HEK293T (cell line): ENCODE measurements around the gene FBLN2.

Source experiments
- CTCF ChIA-PET: fragments of 350-600 bp; formaldehyde crosslinking; extraction: SDS; loops from one replicate; lab custom pipeline; 2021; ENCODE audit warnings: antibody characterized with exemption, inconsistent platforms; lab: Yijun Ruan, JAX
- POLR2A ChIA-PET: fragments of 350-600 bp; formaldehyde crosslinking; extraction: SDS; loops from one replicate; lab custom pipeline; 2020; ENCODE audit warnings: antibody characterized with exemption, inconsistent platforms; lab: Yijun Ruan, JAX
- DNase-seq: peaks from one replicate; pipeline ENCODE4 v3.0.0; 2012; ENCODE audit warnings: mixed read lengths; ENCODE audit errors: extremely low spot score
- ARNT ChIP-seq: fragments of 450-650 bp; IDR thresholded peaks from 2 replicates; pipeline ENCODE4 v1.6.1; 2017; ENCODE audit warnings: mild to moderate bottlenecking
- BHLHE40 ChIP-seq: fragments of 450-650 bp; IDR thresholded peaks from 2 replicates; pipeline ENCODE4 v1.6.1; 2016; ENCODE audit warnings: mild to moderate bottlenecking, moderate library complexity, borderline replicate concordance
- CTBP1 ChIP-seq: fragments of 450-650 bp; IDR thresholded peaks from 2 replicates; pipeline ENCODE4 v1.6.1; 2016; ENCODE audit warnings: borderline replicate concordance
- ELF4 ChIP-seq: fragments of 450-650 bp; IDR thresholded peaks from 2 replicates; pipeline ENCODE4 v1.6.1; 2017; ENCODE audit warnings: antibody characterized with exemption
- FOXA1 ChIP-seq: fragments of 450-650 bp; IDR thresholded peaks from 2 replicates; pipeline ENCODE4 v1.6.1; 2016; ENCODE audit warnings: mild to moderate bottlenecking
- FOXK2 ChIP-seq: fragments of 450-650 bp; IDR thresholded peaks from 2 replicates; pipeline ENCODE4 v1.6.1; 2016; ENCODE audit warnings: mild to moderate bottlenecking
- FOXM1 ChIP-seq: fragments of 450-650 bp; IDR thresholded peaks from 2 replicates; pipeline ENCODE4 v1.6.1; 2017; ENCODE audit warnings: mild to moderate bottlenecking, borderline replicate concordance
- HDGF ChIP-seq: fragments of 450-650 bp; IDR thresholded peaks from 2 replicates; pipeline ENCODE4 v1.6.1; 2017; ENCODE audit warnings: antibody characterized with exemption, borderline replicate concordance
- L3MBTL2 ChIP-seq: fragments of 450-650 bp; conservative IDR thresholded peaks from 2 replicates; pipeline ENCODE4 v1.6.1; 2016; ENCODE audit warnings: mild to moderate bottlenecking
- LEF1 ChIP-seq: fragments of 450-650 bp; IDR thresholded peaks from 2 replicates; pipeline ENCODE4 v1.6.1; 2017; ENCODE audit warnings: mild to moderate bottlenecking, borderline replicate concordance
- NFRKB ChIP-seq: fragments of 450-650 bp; IDR thresholded peaks from 2 replicates; pipeline ENCODE4 v1.6.1; 2016; ENCODE audit warnings: mild to moderate bottlenecking, moderate library complexity
- PKNOX1 ChIP-seq: fragments of 450-650 bp; IDR thresholded peaks from 2 replicates; pipeline ENCODE4 v1.6.1; 2016
- SP1 ChIP-seq: fragments of 450-650 bp; IDR thresholded peaks from 2 replicates; pipeline ENCODE4 v1.6.1; 2017
- SUZ12 ChIP-seq: fragments of 450-650 bp; IDR thresholded peaks from 2 replicates; pipeline ENCODE4 v1.6.1; 2016; ENCODE audit warnings: mild to moderate bottlenecking
- TARDBP ChIP-seq: fragments of 450-650 bp; IDR thresholded peaks from 2 replicates; pipeline ENCODE4 v1.6.1; 2016
- ZNF384 ChIP-seq: fragments of 450-650 bp; IDR thresholded peaks from 2 replicates; pipeline ENCODE4 v1.6.1; 2016

Gene FBLN2

GRCh38 chr3:13597661-13598060 lies 48.7 kb downstream of the FBLN2 start:
- TF ChIP-seq TARDBP (no peak), LEF1 (no peak), BHLHE40 (no peak), ELF4 (no peak), PKNOX1 (no peak), NFRKB (no peak), CTBP1 (no peak), FOXK2 (no peak), FOXA1 (no peak), FOXM1 (no peak), SUZ12 (no peak), HDGF (no peak), ZNF384 (no peak), L3MBTL2 (no peak), SP1 (no peak), ARNT (no peak)
- ChIA-PET POLR2A (no interaction called here), CTCF (interaction anchor here (0.8 kb wide), 1 partner anchor 50 kb away, joined by 3 read pairs; no protein-coding TSS in a partner anchor)
- DNase-seq, result no peak

DNA sequence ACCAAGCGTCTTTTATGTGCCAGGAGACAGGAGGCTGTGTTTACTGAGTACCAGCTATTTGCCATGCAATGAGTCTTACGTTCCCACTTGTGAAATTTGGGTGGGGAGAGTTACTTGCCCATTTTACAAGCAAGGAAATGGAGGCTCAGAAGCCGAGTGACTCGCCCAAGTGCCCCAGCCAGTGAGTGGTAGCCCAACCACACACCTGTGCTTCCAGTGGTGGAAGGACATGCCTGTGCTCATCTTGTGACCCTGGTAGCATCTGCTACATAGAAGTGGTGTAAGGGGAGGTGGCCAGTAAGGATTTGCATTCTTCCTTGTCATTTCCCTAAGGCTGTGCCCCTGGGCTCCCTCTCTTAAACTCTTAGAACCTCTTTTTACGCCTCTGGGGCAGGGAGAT lies 49.3 kb downstream of the FBLN2 start:
- ChIA-PET CTCF (interaction anchor here (0.8 kb wide), 1 partner anchor 50 kb away, joined by 3 read pairs; no protein-coding TSS in a partner anchor), POLR2A (no interaction called here)

DNA sequence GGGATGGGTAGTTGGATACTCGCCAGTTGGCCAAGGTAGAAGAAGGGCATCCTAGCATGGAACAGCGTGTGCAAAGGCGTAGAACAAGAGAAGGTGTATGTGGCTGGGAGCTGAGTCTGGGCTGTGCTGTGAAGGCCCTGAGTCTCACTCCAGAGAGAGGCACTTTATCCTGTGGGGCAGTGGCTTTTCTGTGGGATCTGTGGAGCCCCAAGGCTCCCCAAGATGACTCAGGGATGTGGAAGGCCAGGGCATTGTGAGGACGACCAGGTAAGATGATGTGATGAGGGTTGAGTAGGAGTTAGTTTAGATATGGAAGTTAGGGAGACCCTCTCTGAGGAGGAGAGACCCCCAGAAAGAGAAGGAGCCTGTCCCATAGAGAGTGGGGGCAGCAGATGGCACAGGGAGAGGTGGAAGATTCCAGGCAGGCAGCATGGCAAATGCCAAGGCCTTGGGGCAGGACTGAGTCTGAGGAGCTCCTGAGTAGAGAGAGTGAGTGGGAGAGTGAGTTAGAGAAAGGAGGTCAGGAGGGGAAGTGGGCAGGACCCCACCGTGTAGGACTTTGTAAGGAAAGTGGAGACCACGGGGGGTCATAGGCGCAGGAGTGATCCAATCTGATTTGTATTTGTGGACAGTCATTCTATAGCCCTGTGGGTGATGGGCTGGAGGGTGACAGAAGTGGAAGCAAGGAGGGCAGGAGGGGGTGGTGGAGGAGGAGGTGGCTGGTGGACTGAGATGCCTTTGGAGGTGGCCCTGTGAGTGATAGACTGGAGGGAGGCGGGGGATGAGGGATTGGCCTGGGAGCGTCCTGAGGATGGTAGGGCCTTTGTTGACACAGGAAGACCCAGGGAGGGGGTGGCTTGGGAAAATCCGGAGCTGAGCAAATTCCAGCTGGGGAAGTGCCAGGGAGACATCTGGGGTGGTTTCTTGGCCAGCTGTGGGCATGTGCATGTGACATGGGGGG lies 50.3 kb downstream of the FBLN2 start:
- CTCF ChIA-PET, result no interaction called here
- POLR2A ChIA-PET, result no interaction called here
- no peak for DNase-seq
- TF ChIP-seq CTBP1, result no peak
- TF ChIP-seq L3MBTL2, result no peak
- no peak for TF ChIP-seq ARNT
- no peak for TF ChIP-seq FOXK2
- no peak for TF ChIP-seq PKNOX1
- no peak for TF ChIP-seq SUZ12
- TF ChIP-seq SP1, result no peak
- TF ChIP-seq ZNF384, result no peak
- no peak for TF ChIP-seq FOXM1
- no peak for TF ChIP-seq BHLHE40
- no peak for TF ChIP-seq LEF1
- TF ChIP-seq HDGF, result no peak
- TF ChIP-seq TARDBP, result no peak
- TF ChIP-seq NFRKB, result no peak
- TF ChIP-seq ELF4, result no peak

More for the DNA sequence above, 49.3 kb downstream of the FBLN2 start:
- TF ChIP-seq ELF4, result no peak
- no peak for TF ChIP-seq FOXK2
- TF ChIP-seq ARNT, result no peak
- no peak for TF ChIP-seq NFRKB
- TF ChIP-seq PKNOX1, result no peak
- TF ChIP-seq HDGF, result no peak
- TF ChIP-seq FOXA1, result no peak
- no peak for TF ChIP-seq FOXM1
- TF ChIP-seq SUZ12, result no peak
- no peak for TF ChIP-seq CTBP1
- no peak for TF ChIP-seq SP1
- TF ChIP-seq BHLHE40, result no peak
- TF ChIP-seq LEF1, result no peak
- TF ChIP-seq TARDBP, result no peak
- no peak for TF ChIP-seq L3MBTL2
- no peak for DNase-seq

- CTCF ChIA-PET, result no interaction called here
- POLR2A ChIA-PET, result no interaction called here
- DNase-seq, result no peak
- no peak for TF ChIP-seq BHLHE40
- TF ChIP-seq NFRKB, result no peak
- TF ChIP-seq ARNT, result no peak
- TF ChIP-seq CTBP1, result no peak
- no peak for TF ChIP-seq ELF4
- no peak for TF ChIP-seq L3MBTL2
- no peak for TF ChIP-seq TARDBP
- TF ChIP-seq SUZ12, result no peak
- no peak for TF ChIP-seq LEF1
- TF ChIP-seq ZNF384, result no peak
- TF ChIP-seq FOXM1, result no peak
These were observed 51.0 kb downstream of the FBLN2 start for GRCh38 chr3:13599887-13600450.

- ChIA-PET CTCF (no interaction called here), POLR2A (no interaction called here)
- DNase-seq, result no peak
- no peak for TF ChIP-seq CTBP1
- no peak for TF ChIP-seq ARNT
- TF ChIP-seq L3MBTL2, result no peak
- TF ChIP-seq FOXK2, result no peak
- TF ChIP-seq HDGF, result no peak
- TF ChIP-seq PKNOX1, result no peak
- no peak for TF ChIP-seq SP1
- TF ChIP-seq LEF1, result no peak
These were observed 52.2 kb downstream of the FBLN2 start for GRCh38 chr3:13600950-13601691.
